Neural crest cell (in vitro differentiated cells): Measurements from ENCODE around the gene GBP5. TPM values are rescaled to one million over a fixed set of nuclear protein-coding genes. Genes with fewer than 3 reads are reported as not detected.

Experiments
- DNase-seq: peaks from one replicate; pipeline ENCODE4 v3.0.0; 2021; ENCODE audit warnings: low read depth, mixed read lengths, low spot score
- H3K27ac Mint-ChIP-seq: one replicate; pipeline ENCODE4 v1.8.0; 2021; ENCODE audit warnings: mild to moderate bottlenecking, mixed read lengths; ENCODE audit not compliant: unreplicated experiment
- H3K27me3 Mint-ChIP-seq: 2 replicates; pipeline ENCODE4 v1.8.0; 2021; ENCODE audit warnings: low read depth, mild to moderate bottlenecking, mixed read lengths
- H3K36me3 Mint-ChIP-seq: 2 replicates; pipeline ENCODE4 v1.8.0; 2021; ENCODE audit warnings: low read depth, mild to moderate bottlenecking, mixed read lengths
- H3K4me1 Mint-ChIP-seq: 2 replicates; pipeline ENCODE4 v1.8.0; 2021; ENCODE audit warnings: mixed read lengths
- H3K4me3 Mint-ChIP-seq: one replicate; pipeline ENCODE4 v1.8.0; 2021; ENCODE audit warnings: mild to moderate bottlenecking, mixed read lengths
- H3K9me3 Mint-ChIP-seq: 2 replicates; pipeline ENCODE4 v1.8.0; 2021; ENCODE audit warnings: mixed read lengths
- CTCF ChIP-seq: fragments of 200-600 bp; sonication (generic); conservative IDR thresholded peaks from 2 replicates; pipeline ENCODE4 v1.5.0; 2021; ENCODE audit warnings: antibody characterized with exemption, mild to moderate bottlenecking
- total RNA-seq: library from RNA; stranded (reverse); gene quantifications from 2 replicates; pipeline ENCODE4 v1.2.1, GENCODE V29; 2021

GBP5 gene
- total RNA-seq, 1 donor from 2014 or later = not detected

- peaks cover 3% of the 10 kb centered on the region for H3K36me3 Mint-ChIP-seq
- H3K4me1 Mint-ChIP-seq = peaks cover 9% of the 10 kb centered on the region
- H3K27me3 Mint-ChIP-seq = no peaks in the 10 kb centered on the region
- H3K9me3 Mint-ChIP-seq = peaks cover 4% of the 10 kb centered on the region
- TF ChIP-seq CTCF = no peak
- H3K4me3 Mint-ChIP-seq = no peak overlapping the region
- DNase-seq = no peak
- H3K27ac Mint-ChIP-seq = no peak overlapping the region
Measured at GRCh38 chr1:89310505-89310904, 37.8 kb upstream of the GBP5 start.

GRCh38 chr1:89309828-89310227 lies 37.2 kb upstream of the GBP5 start:
- no peaks in the 10 kb centered on the region for H3K27me3 Mint-ChIP-seq
- no peak overlapping the region for H3K4me3 Mint-ChIP-seq
- peaks cover 9% of the 10 kb centered on the region for H3K4me1 Mint-ChIP-seq
- no peak for TF ChIP-seq CTCF
- H3K27ac Mint-ChIP-seq = no peak overlapping the region
- H3K9me3 Mint-ChIP-seq = peaks cover 4% of the 10 kb centered on the region
- peaks cover 3% of the 10 kb centered on the region for H3K36me3 Mint-ChIP-seq
- no peak for DNase-seq

GRCh38 chr1:89306273-89306672 lies 33.6 kb upstream of the GBP5 start:
- Mint-ChIP-seq H3K36me3 (peaks cover 3% of the 10 kb centered on the region), H3K4me1 (peaks cover 3% of the 10 kb centered on the region), H3K27ac (no peak overlapping the region), H3K4me3 (no peak overlapping the region), H3K9me3 (peaks cover 4% of the 10 kb centered on the region), H3K27me3 (no peaks in the 10 kb centered on the region)
- no peak for DNase-seq
- TF ChIP-seq CTCF = no peak

GRCh38 chr1:89305493-89305892 lies 32.8 kb upstream of the GBP5 start:
- H3K27ac Mint-ChIP-seq = no peak overlapping the region
- no peak overlapping the region for H3K4me3 Mint-ChIP-seq
- peaks cover 3% of the 10 kb centered on the region for H3K36me3 Mint-ChIP-seq
- no peak for TF ChIP-seq CTCF
- no peak for DNase-seq
- no peaks in the 10 kb centered on the region for H3K27me3 Mint-ChIP-seq
- H3K4me1 Mint-ChIP-seq = no peaks in the 10 kb centered on the region
- peaks cover 4% of the 10 kb centered on the region for H3K9me3 Mint-ChIP-seq

GRCh38 chr1:89304572-89305230 lies 32.0 kb upstream of the GBP5 start:
- H3K4me1 Mint-ChIP-seq = no peaks in the 10 kb centered on the region
- H3K27ac Mint-ChIP-seq = no peak overlapping the region
- H3K9me3 Mint-ChIP-seq = peaks cover 4% of the 10 kb centered on the region
- H3K4me3 Mint-ChIP-seq = no peak overlapping the region
- no peak for DNase-seq
- no peak for TF ChIP-seq CTCF
- H3K36me3 Mint-ChIP-seq = peaks cover 3% of the 10 kb centered on the region
- H3K27me3 Mint-ChIP-seq = no peaks in the 10 kb centered on the region
